Measurements from ENCODE around the gene IER3. TPM values are rescaled to one million over a fixed set of nuclear protein-coding genes. Genes with fewer than 3 reads are reported as not detected.

IER3 gene
- total and polyA plus RNA-seq, 9 of the 15 experiments (the other 6 are each of a cell fraction or from before 2014, with no cell fraction given): 1.5 to 30.0 (median 11.5) TPM

DNA sequence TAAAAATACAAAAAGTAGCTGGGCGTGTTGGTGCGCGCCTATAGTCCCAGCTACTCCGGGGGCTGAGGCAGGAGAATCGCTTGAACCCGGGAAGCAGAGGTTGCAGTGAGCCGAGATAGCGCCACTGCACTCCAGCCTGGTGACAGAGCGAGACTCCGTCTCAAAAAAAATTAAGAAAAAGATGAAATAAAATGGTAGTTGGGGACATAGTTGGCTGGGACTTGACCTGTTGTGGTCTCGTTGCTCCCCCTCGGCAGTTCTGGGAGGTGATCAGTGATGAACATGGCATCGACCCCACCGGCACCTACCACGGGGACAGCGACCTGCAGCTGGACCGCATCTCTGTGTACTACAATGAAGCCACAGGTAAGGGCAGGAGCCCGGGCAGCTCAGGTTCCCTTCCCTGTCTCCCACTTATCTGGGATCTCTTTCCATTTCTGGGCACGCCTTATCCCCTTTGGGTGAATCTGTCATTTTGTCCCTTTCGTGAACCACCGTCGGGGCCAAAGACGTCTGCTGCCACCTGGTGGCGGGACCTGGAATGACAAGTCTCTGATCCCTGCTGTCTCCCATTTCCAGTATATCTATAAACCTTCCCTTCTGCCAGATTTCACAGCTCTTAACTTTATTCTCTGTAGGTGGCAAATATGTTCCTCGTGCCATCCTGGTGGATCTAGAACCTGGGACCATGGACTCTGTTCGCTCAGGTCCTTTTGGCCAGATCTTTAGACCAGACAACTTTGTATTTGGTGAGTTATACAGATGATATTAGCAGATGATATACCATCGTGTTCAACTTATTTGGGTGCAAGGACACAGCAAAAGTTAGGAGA, 21.9 kb downstream of the IER3 start (continued):
- TF ChIP-seq, protein P1, sequence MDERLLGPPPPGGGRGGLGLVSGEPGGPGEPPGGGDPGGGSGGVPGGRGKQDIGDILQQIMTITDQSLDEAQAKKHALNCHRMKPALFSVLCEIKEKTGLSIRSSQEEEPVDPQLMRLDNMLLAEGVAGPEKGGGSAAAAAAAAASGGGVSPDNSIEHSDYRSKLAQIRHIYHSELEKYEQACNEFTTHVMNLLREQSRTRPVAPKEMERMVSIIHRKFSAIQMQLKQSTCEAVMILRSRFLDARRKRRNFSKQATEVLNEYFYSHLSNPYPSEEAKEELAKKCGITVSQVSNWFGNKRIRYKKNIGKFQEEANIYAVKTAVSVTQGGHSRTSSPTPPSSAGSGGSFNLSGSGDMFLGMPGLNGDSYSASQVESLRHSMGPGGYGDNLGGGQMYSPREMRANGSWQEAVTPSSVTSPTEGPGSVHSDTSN (CRISPR knock-in tag; IDR thresholded peaks at IDR 0.05; ENCODE audit: low read depth): no peak
- TF ChIP-seq, protein P1 (tag; conservative IDR thresholded peaks at IDR 0.05; ENCODE audit: low read depth): peak; percentile 48; the same call in 1 of the 2 replicates
- TF ChIP-seq, protein P2, sequence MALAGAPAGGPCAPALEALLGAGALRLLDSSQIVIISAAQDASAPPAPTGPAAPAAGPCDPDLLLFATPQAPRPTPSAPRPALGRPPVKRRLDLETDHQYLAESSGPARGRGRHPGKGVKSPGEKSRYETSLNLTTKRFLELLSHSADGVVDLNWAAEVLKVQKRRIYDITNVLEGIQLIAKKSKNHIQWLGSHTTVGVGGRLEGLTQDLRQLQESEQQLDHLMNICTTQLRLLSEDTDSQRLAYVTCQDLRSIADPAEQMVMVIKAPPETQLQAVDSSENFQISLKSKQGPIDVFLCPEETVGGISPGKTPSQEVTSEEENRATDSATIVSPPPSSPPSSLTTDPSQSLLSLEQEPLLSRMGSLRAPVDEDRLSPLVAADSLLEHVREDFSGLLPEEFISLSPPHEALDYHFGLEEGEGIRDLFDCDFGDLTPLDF (CRISPR knock-in tag; IDR thresholded peaks at IDR 0.05): no peak; the same call in 1 of the 2 replicates
- TF ChIP-seq CHD1 (IDR thresholded peaks at IDR 0.05; ENCODE audit: low read length) (peak; percentile 76), RFX7 (CRISPR knock-in tag; IDR thresholded peaks at IDR 0.05) (0 out of 2 replicates have a peak, but pooled peaks have one; percentile 30), NRF1 (conservative IDR thresholded peaks at IDR 0.05 in 1 of 2, IDR thresholded peaks at IDR 0.05 in 1 of 2) (0 out of 4 replicates have a peak, but pooled peaks of 1 of the 2 experiments have one; percentile 10), ZNF24 (IDR thresholded peaks at IDR 0.05) (peak; percentile 59), GABPB1 (CRISPR knock-in tag; IDR thresholded peaks at IDR 0.05) (peak; percentile 68), TOE1 (IDR thresholded peaks at IDR 0.05; ENCODE audit: borderline replicate concordance) (peak; percentile 53; the same call in 1 of the 2 replicates), TOE1 (CRISPR knock-in tag; IDR thresholded peaks at IDR 0.05; ENCODE audit: borderline replicate concordance, low read depth) (no peak), SUPT5H (IDR thresholded peaks at IDR 0.05) (0 out of 2 replicates have a peak, but pooled peaks have one; percentile 28), CXXC5 (CRISPR knock-in tag; IDR thresholded peaks at IDR 0.05) (peak; percentile 21), ZEB2 (IDR thresholded peaks at IDR 0.05) (peak; percentile 62; the same call in 1 of the 2 replicates), PPARD (CRISPR knock-in tag; IDR thresholded peaks at IDR 0.05) (no peak), SOX6 (IDR thresholded peaks at IDR 0.05) (peak; percentile 63; the same call in 1 of the 2 replicates), NR2C2 (CRISPR knock-in tag; IDR thresholded peaks at IDR 0.05) (0 out of 2 replicates have a peak, but pooled peaks have one; percentile 25), NR2C2 (tag; IDR thresholded peaks at IDR 0.05) (no peak)
